ENCODE data around the gene ATP1A1.

The ATP1A1 gene

DNA sequence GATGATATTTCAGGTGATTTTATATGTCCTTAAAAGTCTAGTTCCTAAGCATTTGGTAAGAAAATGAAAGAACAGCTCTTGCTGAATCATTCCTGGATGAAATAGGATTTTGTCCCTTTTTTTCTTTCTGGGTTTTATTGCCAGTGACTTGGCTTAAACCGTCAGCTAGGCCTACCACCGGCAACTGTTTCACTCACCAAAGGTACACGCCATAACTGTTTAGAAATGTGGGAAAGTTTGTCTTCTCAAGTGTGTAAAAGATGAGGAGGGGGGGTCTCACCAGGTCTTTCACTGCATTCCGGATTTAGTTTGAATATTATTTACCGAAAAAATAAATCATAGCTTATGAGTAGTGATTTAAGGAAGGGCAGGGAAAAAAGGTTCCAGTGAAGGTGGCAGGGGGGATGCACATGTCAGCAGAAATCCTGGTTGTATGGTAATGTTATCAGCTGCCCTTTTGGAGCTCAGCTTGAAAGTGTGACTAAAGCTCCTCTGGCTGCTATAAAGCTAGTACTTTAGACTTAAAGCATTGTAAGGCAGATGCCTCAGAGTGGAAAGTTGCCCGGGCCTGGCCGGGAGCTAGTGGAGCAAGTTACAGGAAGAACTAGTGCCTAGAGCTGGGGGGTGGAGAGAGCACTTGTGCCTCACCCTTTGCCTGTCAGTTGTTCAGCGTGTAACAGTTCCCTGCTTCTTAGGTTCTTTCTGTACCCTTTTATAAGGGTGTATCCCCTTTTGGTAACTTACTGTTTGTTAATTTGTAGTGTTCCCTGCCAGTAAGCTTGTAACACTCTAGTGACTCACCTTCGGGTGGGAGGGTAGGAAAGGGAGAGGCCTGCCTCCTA lies 3.1 kb downstream of the ATP1A1 start:
- peak; percentile 59 for DNase-seq (ENCODE audit: low read depth)

GRCh38 chr1:116376729-116377086 lies 3.7 kb downstream of the ATP1A1 start:
- DNase-seq (ENCODE audit: low read depth) = no peak
- peak overlapping the region; percentile 57 for H3K4me3 ChIP-seq (ENCODE audit: low read length)
- TF ChIP-seq CTCF (conservative IDR thresholded peaks at IDR 0.05; ENCODE audit: low read depth, low read length) = no peak

More for the DNA sequence above, 3.1 kb downstream of the ATP1A1 start:
- peak overlapping the region; percentile 57 for H3K4me3 ChIP-seq (ENCODE audit: low read length)
- TF ChIP-seq CTCF (conservative IDR thresholded peaks at IDR 0.05; ENCODE audit: low read depth, low read length) = no peak

GRCh38 chr1:116377541-116378529 lies 4.8 kb downstream of the ATP1A1 start:
- TF ChIP-seq CTCF (conservative IDR thresholded peaks at IDR 0.05; ENCODE audit: low read depth, low read length) = no peak
- peak; percentile 88 for DNase-seq (ENCODE audit: low read depth)
- peak overlapping the region; percentile 17 for H3K4me3 ChIP-seq (ENCODE audit: low read length)

DNA sequence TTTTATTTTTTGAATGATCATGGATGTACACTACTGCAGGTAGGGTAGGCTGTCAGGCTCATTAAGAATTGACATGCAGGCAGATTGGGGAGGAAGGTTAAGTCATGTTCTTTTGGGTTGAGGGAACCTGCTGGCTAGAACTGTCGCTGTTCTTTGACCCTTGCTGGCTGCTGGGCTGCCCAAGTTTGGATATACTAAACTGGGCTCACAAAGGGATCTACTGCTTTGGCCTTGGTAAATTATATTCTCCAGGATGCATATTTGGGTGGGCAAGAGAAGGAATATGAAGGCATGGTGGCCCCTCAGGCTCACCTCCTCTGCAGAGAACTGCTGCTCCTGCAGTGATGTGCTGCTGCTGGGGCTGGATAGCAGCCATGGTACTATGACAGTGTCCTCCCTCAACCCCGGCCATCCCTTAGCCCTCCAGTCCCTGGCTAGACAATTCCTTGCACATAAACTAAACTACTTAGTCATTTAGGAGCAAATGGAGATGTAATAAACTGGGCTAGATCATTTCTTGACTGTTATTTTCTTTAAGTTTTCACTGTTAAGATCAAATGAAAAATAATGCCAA lies 6.1 kb downstream of the ATP1A1 start:
- TF ChIP-seq CTCF (conservative IDR thresholded peaks at IDR 0.05; ENCODE audit: low read depth, low read length) = no peak
- no peak for DNase-seq (ENCODE audit: low read depth)
- no peak overlapping the region for H3K4me3 ChIP-seq (ENCODE audit: low read length)

DNA sequence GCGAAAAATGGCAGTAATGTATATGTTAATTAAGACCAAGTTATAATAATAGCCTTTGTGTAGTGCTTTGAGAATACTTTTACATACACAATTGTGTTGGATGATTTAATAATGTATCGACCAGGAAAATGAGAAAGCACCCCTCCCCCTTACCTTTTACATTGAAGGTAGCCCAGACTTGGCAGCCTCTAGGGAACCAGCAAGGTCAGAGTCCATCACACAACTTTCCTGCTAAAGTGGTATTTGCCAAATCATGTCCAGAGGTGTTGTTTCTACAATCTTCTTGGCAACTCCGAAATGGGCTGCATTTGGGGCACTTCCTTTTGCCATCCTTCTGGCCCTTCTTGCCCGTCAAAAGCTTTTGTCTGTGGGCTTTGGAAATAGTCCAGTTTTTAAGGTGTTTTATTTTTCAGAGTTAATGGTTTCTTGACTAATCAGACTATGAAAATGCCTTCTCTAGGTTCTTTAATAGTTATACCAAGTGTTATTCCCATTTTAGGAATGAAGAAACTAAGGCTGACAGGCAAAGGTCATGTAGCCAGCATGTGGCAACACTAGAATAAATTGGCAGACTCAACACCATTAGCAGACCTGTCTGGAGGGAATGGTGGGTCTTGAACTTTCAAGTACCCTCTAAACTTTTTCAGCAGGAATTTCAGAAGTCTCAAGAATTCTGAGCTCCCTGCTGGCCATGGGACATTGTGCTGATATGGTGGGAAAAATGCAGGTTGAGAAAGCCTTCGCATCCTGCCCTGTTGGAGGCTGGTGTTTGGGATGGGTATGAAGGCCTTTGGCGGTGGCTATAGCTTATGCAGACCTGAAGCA lies 6.8 kb downstream of the ATP1A1 start:
- no peak for TF ChIP-seq CTCF (conservative IDR thresholded peaks at IDR 0.05; ENCODE audit: low read depth, low read length)
- no peak overlapping the region for H3K4me3 ChIP-seq (ENCODE audit: low read length)

GRCh38 chr1:116380499-116381242 lies 7.6 kb downstream of the ATP1A1 start:
- no peak overlapping the region for H3K4me3 ChIP-seq (ENCODE audit: low read length)
- DNase-seq (ENCODE audit: low read depth) = no peak
- TF ChIP-seq CTCF (conservative IDR thresholded peaks at IDR 0.05; ENCODE audit: low read depth, low read length) = no peak

More for the DNA sequence above, 6.8 kb downstream of the ATP1A1 start:
- DNase-seq (ENCODE audit: low read depth) = no peak
